GM19463 (cell line): ENCODE measurements around the gene CCDC78.

Source experiments
- ATAC-seq: cut with Tn5 transposase; IDR thresholded peaks from one replicate; pipeline ENCODE4 v1.9.1; 2021; ENCODE audit warnings: mild to moderate bottlenecking, moderate library complexity; ENCODE audit not compliant: unreplicated experiment

The CCDC78 gene

DNA sequence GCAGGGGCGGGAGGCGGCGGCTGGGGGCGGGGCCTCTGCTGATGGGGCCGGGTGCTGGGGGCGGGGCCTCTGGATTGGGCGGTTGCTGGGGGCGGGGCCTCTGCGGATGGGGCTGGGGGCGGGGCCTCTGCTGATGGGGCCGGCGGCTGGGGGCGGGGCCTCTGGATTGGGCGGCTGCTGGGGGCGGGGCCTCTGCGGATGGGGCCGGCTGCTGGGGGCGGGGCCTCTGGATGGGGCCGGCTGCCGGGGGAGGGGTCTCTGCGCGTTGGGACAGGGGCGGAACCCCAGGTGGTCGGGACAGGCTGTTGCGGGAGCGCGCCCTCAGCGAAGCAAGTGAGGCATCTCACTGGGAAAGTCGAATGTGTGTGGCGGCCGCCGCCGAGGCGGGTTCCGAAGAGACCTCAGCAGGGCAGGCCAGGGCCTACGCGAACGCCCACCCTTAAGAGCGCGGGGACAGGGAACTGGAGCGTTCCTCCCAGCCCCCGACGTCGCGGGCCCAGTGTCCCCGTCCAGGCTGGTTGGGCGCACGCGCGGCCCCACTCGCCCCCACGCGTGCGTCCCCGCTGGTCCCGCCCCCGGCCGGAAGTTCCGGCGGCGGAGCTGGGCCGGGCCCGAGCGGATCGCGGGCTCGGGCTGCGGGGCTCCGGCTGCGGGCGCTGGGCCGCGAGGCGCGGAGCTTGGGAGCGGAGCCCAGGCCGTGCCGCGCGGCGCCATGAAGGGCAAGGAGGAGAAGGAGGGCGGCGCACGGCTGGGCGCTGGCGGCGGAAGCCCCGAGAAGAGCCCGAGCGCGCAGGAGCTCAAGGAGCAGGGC is 46.2 kb downstream of the CCDC78 start, which contains the start of gene STUB1:
Gene STUB1 (plus strand): TSS at position 597 of the 811 bp plus-strand sequence. CDS start 116 bp downstream, at position 713.
- peak; percentile 43 for ATAC-seq

DNA sequence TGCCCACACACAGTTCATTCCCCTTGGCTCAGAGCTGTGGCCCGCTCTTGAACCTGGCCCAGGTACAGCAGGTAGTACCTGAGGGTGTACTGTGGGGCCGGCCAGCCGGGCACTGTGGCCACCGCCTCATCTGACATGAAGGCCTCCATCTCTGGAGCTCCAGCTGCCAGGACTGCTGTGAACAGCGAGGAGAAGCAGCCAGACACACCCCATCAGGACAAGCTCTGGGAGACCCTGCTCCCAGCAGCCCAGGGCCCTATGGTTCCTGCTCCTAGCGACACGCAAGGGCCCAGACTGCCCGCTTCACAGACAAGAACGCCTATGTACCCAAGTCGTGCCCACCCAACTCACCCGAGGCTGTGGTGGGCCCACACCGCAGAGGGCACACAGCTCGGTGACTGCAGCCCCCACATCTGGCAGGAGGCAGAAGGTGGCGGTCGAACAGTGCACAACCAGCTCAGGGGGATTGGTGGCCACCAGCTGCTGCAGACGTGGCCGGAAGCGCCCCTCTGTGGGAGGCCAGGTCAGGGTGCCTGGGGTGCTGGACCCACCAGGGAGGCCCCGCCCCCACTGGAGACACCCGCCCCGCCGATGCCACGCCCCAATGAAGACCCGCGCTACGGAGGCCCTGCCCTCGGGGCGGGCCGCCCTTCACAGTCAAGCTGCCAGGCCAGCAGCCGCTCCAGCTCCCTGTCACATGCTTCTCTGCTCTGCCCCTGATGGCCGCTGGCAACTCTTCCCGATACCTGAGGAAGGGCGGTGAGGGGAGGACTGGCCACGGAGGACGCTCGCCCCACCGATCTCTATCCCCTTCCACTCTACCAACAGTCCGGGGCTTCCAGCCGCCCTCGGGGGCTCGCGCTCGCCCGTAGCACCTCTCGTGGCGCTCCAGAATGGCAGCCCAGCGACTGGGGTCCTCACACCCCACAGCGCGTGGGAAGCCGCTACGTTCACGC is 47.1 kb downstream of the CCDC78 start:
- no peak for ATAC-seq

- no peak for ATAC-seq
Measured at GRCh38 chr16:678209-678857, 47.9 kb downstream of the CCDC78 start.

DNA sequence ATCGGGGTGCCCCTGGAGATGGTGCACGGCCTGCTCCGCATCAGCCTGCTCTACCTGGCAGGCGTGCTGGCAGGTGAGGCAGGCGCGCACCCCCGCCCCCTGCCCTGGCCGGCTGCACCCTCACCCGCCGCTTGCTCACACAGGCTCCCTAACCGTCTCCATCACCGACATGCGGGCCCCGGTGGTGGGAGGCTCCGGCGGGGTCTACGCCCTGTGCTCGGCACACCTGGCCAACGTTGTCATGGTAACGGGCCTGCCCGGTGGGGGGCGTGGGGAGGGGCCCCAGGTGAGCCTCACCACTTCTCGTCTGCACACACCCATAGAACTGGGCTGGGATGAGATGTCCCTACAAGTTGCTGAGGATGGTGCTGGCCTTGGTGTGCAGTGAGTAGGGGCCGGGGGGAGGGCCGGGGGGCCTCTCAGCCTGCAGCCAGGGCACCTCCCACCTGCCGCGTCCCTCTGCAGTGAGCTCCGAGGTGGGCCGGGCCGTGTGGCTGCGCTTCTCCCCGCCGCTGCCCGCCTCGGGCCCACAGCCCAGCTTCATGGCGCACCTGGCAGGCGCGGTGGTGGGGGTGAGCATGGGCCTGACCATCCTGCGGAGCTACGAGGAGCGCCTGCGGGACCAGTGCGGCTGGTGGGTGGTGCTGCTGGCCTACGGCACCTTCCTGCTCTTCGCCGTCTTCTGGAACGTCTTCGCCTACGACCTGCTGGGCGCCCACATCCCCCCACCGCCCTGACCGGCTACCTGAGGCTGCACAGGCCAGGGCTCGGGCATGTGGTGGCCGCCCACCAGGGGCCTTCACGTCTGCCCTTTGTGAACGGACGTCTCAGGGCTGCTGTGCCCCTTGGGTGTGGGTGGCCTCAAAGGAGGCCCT is 48.7 kb downstream of the CCDC78 start:
- ATAC-seq, result no peak

- no peak for ATAC-seq
Measured at GRCh38 chr16:676913-677312, 49.3 kb downstream of the CCDC78 start.

DNA sequence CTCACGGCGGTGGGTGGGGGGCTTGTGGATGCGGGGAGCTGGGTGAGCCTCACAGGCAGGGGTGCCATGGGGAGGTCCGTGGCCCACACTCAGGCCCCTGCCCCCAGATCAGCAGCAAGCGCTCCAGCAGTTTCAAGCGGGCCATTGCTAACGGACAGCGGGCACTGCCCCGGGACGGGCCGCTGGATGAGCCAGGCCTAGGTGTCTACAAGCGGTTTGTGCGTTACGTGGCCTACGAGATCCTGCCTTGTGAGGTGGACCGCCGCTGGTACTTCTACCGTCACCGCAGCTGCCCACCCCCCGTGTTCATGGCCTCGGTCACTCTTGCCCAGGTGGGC is 49.7 kb downstream of the CCDC78 start:
- no peak for ATAC-seq

GRCh38 chr16:675884-676564 is 50.2 kb downstream of the CCDC78 start:
- no peak for ATAC-seq

DNA sequence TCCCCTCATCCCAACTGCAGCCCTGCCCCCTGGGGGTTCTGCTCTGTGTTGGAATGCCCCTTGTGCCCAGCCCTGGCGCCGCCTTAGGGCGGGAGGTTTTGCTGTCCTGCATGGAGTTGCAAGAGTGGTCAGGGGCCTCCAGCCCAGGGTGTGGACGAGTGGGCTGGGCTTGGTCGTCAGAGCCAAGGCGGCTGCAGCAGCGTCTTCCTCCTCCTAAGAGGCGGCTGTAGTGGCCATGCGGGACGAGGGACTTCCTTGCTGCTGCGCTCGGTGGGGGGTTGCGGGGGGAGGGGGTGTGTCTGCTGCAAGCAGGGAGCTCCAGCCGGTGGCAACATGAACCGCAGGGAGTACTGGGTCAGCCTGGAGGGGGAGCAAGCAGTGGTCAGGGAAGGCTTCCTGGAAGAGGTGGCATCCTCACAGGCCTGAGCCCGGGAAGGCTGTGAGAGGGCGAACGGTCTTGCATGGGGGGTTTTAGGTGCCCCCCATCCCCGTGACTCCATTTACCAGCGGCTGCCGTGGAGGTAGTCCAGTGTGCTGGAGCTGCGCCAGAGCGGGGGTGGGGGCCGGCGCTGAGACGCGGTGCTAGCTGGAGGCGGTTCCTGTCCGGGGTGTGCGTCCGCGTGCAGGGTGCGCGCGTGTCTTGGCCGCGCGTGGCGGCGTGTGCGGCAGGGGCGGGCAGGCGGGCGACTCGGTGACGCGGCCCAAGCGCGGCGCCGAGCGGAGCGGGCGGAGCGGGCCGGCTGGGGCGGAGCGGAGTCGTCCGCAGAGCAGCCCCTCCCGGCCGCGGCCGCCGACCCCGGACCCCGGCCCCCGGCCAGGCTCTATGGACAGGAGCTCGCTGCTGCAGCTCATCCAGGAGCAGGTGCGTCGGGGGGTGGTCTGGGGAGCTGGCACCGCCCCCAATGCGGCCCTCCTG is 51.0 kb downstream of the CCDC78 start, which contains the start of gene RHBDL1:
Gene RHBDL1 (plus strand): TSS at position 704 of the 916 bp plus-strand sequence. CDS start 120 bp downstream, at position 824.
- no peak for ATAC-seq

DNA sequence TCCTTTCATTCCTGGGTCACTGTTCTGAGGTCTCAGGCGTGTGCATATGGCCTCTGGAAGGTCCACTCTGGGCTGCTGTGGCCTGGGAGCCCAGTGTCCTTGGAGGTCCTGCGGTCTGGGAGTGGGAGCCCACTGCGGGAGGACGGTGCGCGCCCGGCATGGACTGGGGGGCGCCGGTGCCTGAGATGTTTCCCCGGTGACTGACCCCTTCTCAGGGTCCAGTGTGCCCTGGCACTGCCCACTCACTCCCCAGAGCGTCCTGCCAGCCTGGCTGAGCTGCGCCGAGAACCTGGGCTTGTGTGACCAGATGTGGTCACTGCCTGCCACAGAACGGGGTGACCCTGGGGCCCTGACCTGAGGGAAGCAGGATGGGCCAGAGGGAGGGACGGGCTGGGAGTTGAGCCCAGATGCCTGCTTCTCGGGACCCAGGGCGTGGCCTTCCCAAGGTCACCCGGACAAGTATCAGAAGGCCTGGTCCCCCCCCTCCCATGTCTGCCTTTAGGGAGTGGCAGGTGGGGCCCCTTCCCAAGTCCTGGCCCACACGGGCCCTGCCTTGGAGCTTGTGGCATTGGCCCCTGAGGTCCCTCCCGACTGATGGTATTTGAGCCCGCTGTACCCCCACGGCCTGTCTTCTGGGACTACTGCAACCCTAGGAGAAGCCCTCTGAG is 51.9 kb downstream of the CCDC78 start:
- no peak for ATAC-seq

- no peak for ATAC-seq
Measured at GRCh38 chr16:673399-673991, 52.7 kb downstream of the CCDC78 start.

- no peak for ATAC-seq
Measured at GRCh38 chr16:672851-673250, 53.4 kb downstream of the CCDC78 start.
